GM12873 (cell line): ENCODE data around the gene GNG14.
A peak's percentile ranks its signal among the peaks of the same experiment; 100 is the strongest.

ENCODE experiments used
- CTCF ChIP-seq: IDR thresholded peaks from 2 replicates; pipeline ENCODE4 v1.5.1; 2012; ENCODE audit warnings: low read depth, mild to moderate bottlenecking, moderate library complexity, low read length, control low read depth; ENCODE audit not compliant: insufficient read depth; ENCODE audit errors: missing control alignments

GNG14 gene

GRCh38 chr19:12723641-12724426 is 36.0 kb downstream of the GNG14 start, which contains the start of gene TNPO2:
Gene TNPO2, minus strand, starts transcription at chr19:12723932. Its CDS starts 2,955 bp downstream, at chr19:12720977.
- TF ChIP-seq CTCF, result no peak

- no peak for TF ChIP-seq CTCF
These were observed 39.2 kb downstream of the GNG14 start for GRCh38 chr19:12726988-12727316.

- no peak for TF ChIP-seq CTCF
These were observed 40.1 kb downstream of the GNG14 start for GRCh38 chr19:12727745-12728433.

GRCh38 chr19:12730064-12730463 is 42.3 kb downstream of the GNG14 start:
- TF ChIP-seq CTCF, result no peak

- TF ChIP-seq CTCF, result no peak
These were observed 43.5 kb downstream of the GNG14 start for GRCh38 chr19:12731337-12731736.

GRCh38 chr19:12733369-12734214 is 45.8 kb downstream of the GNG14 start:
- peak; percentile 77 for TF ChIP-seq CTCF

- no peak for TF ChIP-seq CTCF
These were observed 49.4 kb downstream of the GNG14 start, which contains the start of gene GET3 for GRCh38 chr19:12736995-12737834. Gene GET3, plus strand, starts transcription at chr19:12737497. Its CDS starts 9 bp downstream, at chr19:12737506.
